HG02938 (cell line): ENCODE measurements around the gene SLC41A3.
"Not testable (repeated sequence)": the region's sequence is repeated elsewhere in the genome, so short reads cannot be mapped to it uniquely, and the experiment has no call there.

Experiments
- ATAC-seq: cut with Tn5 transposase; IDR thresholded peaks from one replicate; pipeline ENCODE4 v1.9.1; 2021; ENCODE audit warnings: mild to moderate bottlenecking, moderate library complexity; ENCODE audit not compliant: unreplicated experiment

SLC41A3 gene

GRCh38 chr3:126056681-126057500 lies 27.0 kb downstream of the SLC41A3 start:
- no peak for ATAC-seq

GRCh38 chr3:126056088-126056487 lies 27.8 kb downstream of the SLC41A3 start:
- no peak for ATAC-seq

GRCh38 chr3:126054870-126055269 lies 29.1 kb downstream of the SLC41A3 start:
- ATAC-seq: no peak

GRCh38 chr3:126053949-126054569 lies 29.9 kb downstream of the SLC41A3 start:
- no peak for ATAC-seq

GRCh38 chr3:126053513-126053912 lies 30.4 kb downstream of the SLC41A3 start:
- ATAC-seq: no peak

GRCh38 chr3:126052196-126053058 lies 31.5 kb downstream of the SLC41A3 start:
- ATAC-seq: no peak

- ATAC-seq: no peak
Measured at GRCh38 chr3:126051741-126052140, 32.2 kb downstream of the SLC41A3 start.

- no peak for ATAC-seq
Measured at GRCh38 chr3:126051234-126051633, 32.7 kb downstream of the SLC41A3 start.

- ATAC-seq: no peak
Measured at GRCh38 chr3:126050626-126051025, 33.3 kb downstream of the SLC41A3 start.

GRCh38 chr3:126050050-126050392 lies 33.9 kb downstream of the SLC41A3 start:
- ATAC-seq: no peak

- no peak for ATAC-seq
Measured at GRCh38 chr3:126049289-126050049, 34.5 kb downstream of the SLC41A3 start.

GRCh38 chr3:126040386-126040785 lies 43.5 kb downstream of the SLC41A3 start:
- no peak for ATAC-seq

- ATAC-seq: no peak
Measured at GRCh38 chr3:126039870-126040269, 44.1 kb downstream of the SLC41A3 start.

GRCh38 chr3:126038791-126039190 lies 45.1 kb downstream of the SLC41A3 start:
- not testable (repeated sequence) for ATAC-seq

- no peak for ATAC-seq
Measured at GRCh38 chr3:126036056-126036549, 47.8 kb downstream of the SLC41A3 start.

- ATAC-seq: no peak
Measured at GRCh38 chr3:126035362-126036050, 48.4 kb downstream of the SLC41A3 start.

GRCh38 chr3:126034481-126035361 lies 49.2 kb downstream of the SLC41A3 start:
- no peak for ATAC-seq

- no peak for ATAC-seq
Measured at GRCh38 chr3:126033765-126034164, 50.2 kb downstream of the SLC41A3 start.
